K562 (cell line): ENCODE results near the gene FAM120AOS. TPM values are rescaled to one million over a fixed set of nuclear protein-coding genes. Genes with fewer than 3 reads are reported as not detected.

Experiments
- ATAC-seq: fragments of 200-7000 bp; cut with Tn5 transposase; 3 replicates; pipeline ENCODE4 v1.9.1; 2020; ENCODE audit warnings: moderate library complexity
- BruUV-seq: library from RNA; stranded (reverse); fragments of 400-500 nt; replicated peaks from 2 replicates; lab custom pipeline; 2021; lab: Mats Ljungman, UMichigan
- CTCF ChIA-PET: fragments of 300-600 bp; formaldehyde crosslinking; extraction: SDS; loops from one replicate; lab custom pipeline; 2021; ENCODE audit warnings: low intra/inter-chr PET ratio; lab: Yijun Ruan, JAX
- POLR2A ChIA-PET: fragments of 300-600, 350-650 bp; sonication (Branson Sonifier 250); formaldehyde crosslinking; extraction: SDS; loops from one replicate; lab custom pipeline; 2021; ENCODE audit warnings: antibody characterized with exemption, inconsistent platforms; lab: Yijun Ruan, JAX
- DNase-seq, 4 experiments: peaks; one replicate each; pipeline versions ENCODE4 v3.0.0 to v3.0.0-alpha.2; 2011 to 2018; ENCODE audit warnings: low spot score in 3 of 4, mixed read lengths in 3 of 4; ENCODE audit errors: extremely low read depth in 1 of 4
- FAIRE-seq: peaks from 2 replicates; lab custom pipeline; 2011; peaks lifted over from hg19 to GRCh38; lab: Jason Lieb, UNC
- H2AFZ ChIP-seq: 2 replicates; pipeline ENCODE4 v1.6.0; 2011; ENCODE audit warnings: low read depth, low read length, control low read depth, inconsistent platforms
- H3K27ac ChIP-seq: fragments of 200-600 bp; 3 replicates; pipeline ENCODE4 v1.8.0; 2011; ENCODE audit warnings: low read depth, mild to moderate bottlenecking, control low read depth, inconsistent platforms, low read length, moderate library complexity, mixed read lengths; ENCODE audit errors: extremely low read depth
- H3K27me3 ChIP-seq, 2 experiments: fragments of 300-600 bp in 1 of 2; 2 replicates in 1 of 2; 3 replicates in 1 of 2; pipeline versions ENCODE4 v1.6.0 to v1.8.0; 2011; ENCODE audit warnings: inconsistent platforms in 2 of 2, low read length in 2 of 2, mild to moderate bottlenecking in 1 of 2, mixed read lengths in 1 of 2, moderate library complexity in 1 of 2; ENCODE audit not compliant: control insufficient read depth in 2 of 2, insufficient read depth in 2 of 2
- H3K36me3 ChIP-seq: fragments of 300-600 bp; 3 replicates; pipeline ENCODE4 v1.8.0; 2011; ENCODE audit warnings: mild to moderate bottlenecking, low read length, inconsistent platforms; ENCODE audit not compliant: control insufficient read depth, insufficient read depth
- H3K4me1 ChIP-seq, 2 experiments: fragments of 200-600 bp in 1 of 2; replicated peaks in 1 of 2; 2 replicates in 1 of 2; 3 replicates in 1 of 2; pipeline versions ENCODE4 v1.5.1 to v1.8.0; 2011; ENCODE audit warnings: inconsistent platforms in 2 of 2, low read length in 2 of 2, mild to moderate bottlenecking in 1 of 2, mixed read lengths in 1 of 2, moderate library complexity in 1 of 2; ENCODE audit not compliant: control insufficient read depth in 2 of 2, insufficient read depth in 2 of 2
- H3K4me2 ChIP-seq: 2 replicates; pipeline ENCODE4 v1.6.1; 2011; ENCODE audit warnings: low read length, control low read depth, inconsistent platforms, mixed read lengths; ENCODE audit not compliant: insufficient read depth
- H3K4me3 ChIP-seq: fragments of 200-600 bp; sonication (generic), shearing (Covaris generic); 2 replicates; pipeline ENCODE4 v1.5.1; 2016; ENCODE audit warnings: control low read depth, inconsistent platforms
- H3K79me2 ChIP-seq: fragments of 200-600 bp; 3 replicates; pipeline ENCODE4 v1.8.0; 2011; ENCODE audit warnings: low read length, inconsistent platforms; ENCODE audit not compliant: control insufficient read depth, insufficient read depth
- H3K9ac ChIP-seq, 2 experiments: 2 replicates each; pipeline versions ENCODE4 v1.6.0 to v1.6.1; 2011; ENCODE audit warnings: low read depth in 2 of 2, low read length in 2 of 2, control low read depth in 1 of 2, inconsistent platforms in 1 of 2, mild to moderate bottlenecking in 1 of 2, mixed read lengths in 1 of 2; ENCODE audit not compliant: insufficient read depth in 1 of 2
- H3K9me1 ChIP-seq: one replicate; pipeline ENCODE4 v1.6.0; 2011; ENCODE audit warnings: inconsistent platforms, mild to moderate bottlenecking, low read length, moderate library complexity; ENCODE audit not compliant: control insufficient read depth, insufficient read depth
- H3K9me3 ChIP-seq: replicated peaks from 2 replicates; pipeline ENCODE4 v1.5.1; 2011; ENCODE audit warnings: low read depth, low read length, inconsistent platforms; ENCODE audit not compliant: control insufficient read depth, insufficient read depth
- H4K20me1 ChIP-seq: replicated peaks from 2 replicates; pipeline ENCODE4 v1.6.1; 2011; ENCODE audit warnings: low read length, inconsistent platforms, mixed read lengths; ENCODE audit not compliant: control insufficient read depth, insufficient read depth
- CTCF ChIP-seq, 3 experiments: IDR thresholded peaks in 2 of 3; conservative IDR thresholded peaks in 1 of 3; 2 replicates each; pipeline ENCODE4 v1.5.1; 2011 to 2012; ENCODE audit warnings: low read length in 3 of 3, mild to moderate bottlenecking in 3 of 3, control low read depth in 2 of 3, improper control_type of control experiment in 1 of 3, inconsistent platforms in 1 of 3, low read depth in 1 of 3, mixed read lengths in 1 of 3, moderate library complexity in 1 of 3; ENCODE audit not compliant: insufficient read depth in 2 of 3
- ERF ChIP-seq: fragments of 450-650 bp; formaldehyde crosslinking; IDR thresholded peaks from 2 replicates; pipeline ENCODE4 v1.4.0; 2020; ENCODE audit warnings: mild to moderate bottlenecking, mixed read lengths
- HEY1 ChIP-seq: fragments of 250-450 bp; sonication (Bioruptor Pico); IDR thresholded peaks from 2 replicates; pipeline ENCODE4 v1.5.0; 2020; ENCODE audit warnings: mild to moderate bottlenecking, moderate library complexity, borderline replicate concordance
- JUND ChIP-seq, 2 experiments: IDR thresholded peaks; 2 replicates in 1 of 2; 3 replicates in 1 of 2; pipeline ENCODE4 v1.6.1; 2011; ENCODE audit warnings: borderline replicate concordance in 2 of 2, low read depth in 2 of 2, low read length in 2 of 2, improper control_type of control experiment in 1 of 2, missing biosample characterization in 1 of 2, missing genetic modification characterization in 1 of 2, missing genetic modification reagents in 1 of 2
- KDM2B ChIP-seq: fragments of 250-450 bp; sonication (Bioruptor Pico); IDR thresholded peaks from 2 replicates; pipeline ENCODE4 v1.8.0; 2021; ENCODE audit warnings: mild to moderate bottlenecking, moderate library complexity
- KLF10 ChIP-seq: fragments of 250-450 bp; sonication (Bioruptor Pico); IDR thresholded peaks from 2 replicates; pipeline ENCODE4 v1.6.1; 2021; ENCODE audit warnings: matching md5 sums
- MITF ChIP-seq: IDR thresholded peaks from 2 replicates; pipeline ENCODE4 v1.6.1; 2014; ENCODE audit warnings: antibody characterized with exemption
- NKRF ChIP-seq: fragments of 450-650 bp; IDR thresholded peaks from 2 replicates; pipeline ENCODE4 v1.6.1; 2016; ENCODE audit warnings: borderline replicate concordance
- OTX1 ChIP-seq: fragments of 450-650 bp; formaldehyde crosslinking; IDR thresholded peaks from 2 replicates; pipeline ENCODE4 v1.4.0; 2022; ENCODE audit warnings: mild to moderate bottlenecking
- SMAD3 ChIP-seq: fragments of 450-650 bp; formaldehyde crosslinking; conservative IDR thresholded peaks from 2 replicates; pipeline ENCODE4 v1.4.0; 2020; ENCODE audit warnings: mild to moderate bottlenecking
- SMARCA5 ChIP-seq: fragments of 450-650 bp; IDR thresholded peaks from 2 replicates; pipeline ENCODE4 v1.6.1; 2016
- TAF15 ChIP-seq: fragments of 200-400 bp; formaldehyde crosslinking; IDR thresholded peaks from 2 replicates; pipeline ENCODE4 v1.6.1; 2017; ENCODE audit warnings: mild to moderate bottlenecking, low read depth, low read length, moderate library complexity
- TCF3 ChIP-seq: sonication (generic); formaldehyde crosslinking; IDR thresholded peaks from 2 replicates; pipeline ENCODE4 v1.4.0; 2020; ENCODE audit warnings: mild to moderate bottlenecking, missing genetic modification reagents
- ZNF3 ChIP-seq: fragments of 250-450 bp; sonication (Bioruptor Pico); IDR thresholded peaks from 2 replicates; pipeline ENCODE4 v1.5.0; 2021; ENCODE audit warnings: mild to moderate bottlenecking, moderate library complexity
- ZNF75A ChIP-seq: fragments of 450-650 bp; formaldehyde crosslinking; IDR thresholded peaks from 2 replicates; pipeline ENCODE4 v1.4.0; 2020; ENCODE audit warnings: mild to moderate bottlenecking
- WGBS: fragments of 100-300 bp; shearing (Covaris generic); methylation state at CpG from one replicate; pipeline ENCODE4 v1.1.6; 2016; ENCODE audit warnings: low coverage, mixed read lengths; ENCODE audit not compliant: insufficient coverage; ENCODE audit errors: missing lambda C conversion rate; 5-methylcytosine and 5-hydroxymethylcytosine counted together
- in situ Hi-C: fragments of 300-500 bp; cut with MboI; formaldehyde crosslinking; loops from 4 replicates; pipeline ENCODE4 v1.15.0; 2018; ENCODE audit warnings: inconsistent platforms, mixed read lengths
- intact Hi-C: fragments of 100-400 bp; cut with micrococcal nuclease; formaldehyde crosslinking; loops from 2 replicates; pipeline ENCODE4 v1.14.2; 2022
- polyA plus RNA-seq, 8 experiments: library from polyadenylated mRNA; depleted of rRNA in 4 of 8; stranded (reverse) in 5 of 8; unstranded in 3 of 8; fragments of >200 nt; fragmentation: Nextera tagmentation in 2 of 8; fragmentation: Illumina TruSeq in 1 of 8; extraction: Ambion mirVana in 2 of 8; extraction: Trizol in 1 of 8; gene quantifications; 2 replicates each; pipeline versions ENCODE4 v1.2.1 to v1.2.3, GENCODE V29; 2011 to 2014; ENCODE audit warnings: inconsistent platforms in 1 of 8, missing spikeins in 1 of 8
- total RNA-seq, 7 experiments: library from RNA; depleted of rRNA in 6 of 7; stranded (reverse); fragments of >200 nt in 6 of 7; fragmentation: Illumina TruSeq in 2 of 7; extraction: Trizol in 2 of 7; gene quantifications; 2 replicates each; pipeline versions ENCODE4 v1.2.1 to v1.2.3, GENCODE V29; 2011 to 2021; ENCODE audit warnings: low replicate concordance in 1 of 7

The FAM120AOS gene
- total and polyA plus RNA-seq, 9 of the 15 experiments (the other 6 are each of a cell fraction or from before 2014, with no cell fraction given) = 18.8 to 53.4 (median 41.4) TPM

- no peak for TF ChIP-seq NKRF
- TF ChIP-seq, all 486 proteins: peak for 6
Measured at GRCh38 chr9:93461414-93461743, 8.0 kb upstream of the FAM120AOS start (continued).

- Histone ChIP-seq H4K20me1 (peaks cover 13% of the 10 kb centered on the region; the same call in 1 of the 2 replicates), H3K4me3 (no peak overlapping the region), H3K9me1 (no peaks in the 10 kb centered on the region), H3K4me1 (peaks cover 0 to 25% of the 10 kb centered on the region in 2 experiments; a peak in 4 of 5 replicates), H3K9me3 (no peaks in the 10 kb centered on the region), H2AFZ (no peak overlapping the region), H3K9ac (no peak overlapping the region), H3K79me2 (peaks cover 100% of the 10 kb centered on the region), H3K27ac (no peak overlapping the region), H3K36me3 (peaks cover 41% of the 10 kb centered on the region; the same call in 2 of the 3 replicates), H3K27me3 (no peaks in the 10 kb centered on the region), H3K4me2 (no peak overlapping the region)
- 86% methylated on average over 3 of the region's 3 CpGs for WGBS
- DNase-seq (no peak), FAIRE-seq (no peak), ATAC-seq (no peak)
- ChIA-PET POLR2A (interaction anchor here (0.9 kb wide), 1 partner anchor 13 kb away, joined by 4 read pairs; no protein-coding TSS in a partner anchor), CTCF (no interaction called here)
- in situ Hi-C loops (no loop called here), intact Hi-C loops (no loop called here)
- BruUV-seq = no TSS peak
- TF ChIP-seq KLF10 = no peak
- TF ChIP-seq JUND (IDR thresholded peaks at IDR 0.05; ENCODE audit: borderline replicate concordance, low read depth, low read length) = no peak
- TF ChIP-seq JUND (tag; IDR thresholded peaks at IDR 0.05; ENCODE audit: borderline replicate concordance, low read depth, low read length) = no peak
- no peak for TF ChIP-seq TCF3 (CRISPR knock-in tag)
- TF ChIP-seq ZNF3 (CRISPR knock-in tag) = no peak
- TF ChIP-seq ZNF75A (CRISPR knock-in tag) = no peak
- TF ChIP-seq KDM2B = no peak
- TF ChIP-seq MITF = no peak
- TF ChIP-seq CTCF (IDR thresholded peaks at IDR 0.05 in 2 of 3, conservative IDR thresholded peaks at IDR 0.05 in 1 of 3; ENCODE audit: insufficient read depth in 2 of 3, low read depth in 1 of 3, low read length in 3 of 3) = no peak
- no peak for TF ChIP-seq TAF15
- no peak for TF ChIP-seq SMARCA5
- no peak for TF ChIP-seq HEY1
- no peak for TF ChIP-seq ERF
- TF ChIP-seq SMAD3 (CRISPR knock-in tag) = no peak
- no peak for TF ChIP-seq OTX1 (CRISPR knock-in tag)
Measured at GRCh38 chr9:93460689-93461413, 7.5 kb upstream of the FAM120AOS start.
